Transverse colon (tissue), 3 donors: ENCODE data around the gene ARL6IP1.

Experiments used
- CTCF ChIP-seq, 5 experiments: fragments of 200-600 bp in 3 of 5; fragments of 450-650 bp in 2 of 5; sonication (generic) in 3 of 5; IDR thresholded peaks; 1 replicate in 2 of 5; 2 replicates in 3 of 5; pipeline ENCODE4 v1.5.1; 2016 to 2017; ENCODE audit warnings: antibody characterized with exemption in 5 of 5, inconsistent platforms in 3 of 5, mild to moderate bottlenecking in 2 of 5, moderate library complexity in 1 of 5
- EP300 ChIP-seq: sonication (generic); formaldehyde crosslinking; IDR thresholded peaks from one replicate; pipeline ENCODE4 v1.6.1; 2017; ENCODE audit warnings: antibody characterized with exemption, low read depth

GRCh38 chr16:18827890-18828289 is 26.5 kb upstream of the ARL6IP1 start:
- TF ChIP-seq CTCF (IDR thresholded peaks at IDR 0.05) (no peak), EP300 (no peak)
